IMR-90 (cell line): ENCODE measurements around the gene KAT6B. TPM values are rescaled to one million over a fixed set of nuclear protein-coding genes. Genes with fewer than 3 reads are reported as not detected.

ENCODE experiments used
- ATAC-seq: fragments of 200-7000 bp; cut with Tn5 transposase; 2 replicates; pipeline ENCODE4 v1.9.1; 2020; ENCODE audit warnings: low read depth, mild to moderate bottlenecking, moderate library complexity
- BruUV-seq: library from RNA; stranded (reverse); fragments of 400-500 nt; replicated peaks from 2 replicates; lab custom pipeline; 2021; lab: Mats Ljungman, UMichigan
- CTCF ChIA-PET: fragments of 300-600 bp; formaldehyde crosslinking; extraction: SDS; loops from one replicate; lab custom pipeline; 2021; ENCODE audit warnings: antibody characterized with exemption; lab: Yijun Ruan, JAX
- POLR2A ChIA-PET: fragments of 300-600 bp; sonication (Branson Sonifier 250); formaldehyde crosslinking; loops from one replicate; lab custom pipeline; 2022; ENCODE audit warnings: antibody characterized with exemption; ENCODE audit not compliant: unreplicated experiment; lab: Charles Lee
- DNase-seq: peaks from one replicate; pipeline ENCODE4 v3.0.0; 2013
- H2AFZ ChIP-seq: replicated peaks from 2 replicates; pipeline ENCODE3; 2013; ENCODE audit warnings: low read length, mild to moderate bottlenecking; ENCODE audit not compliant: poor library complexity
- H2AK5ac ChIP-seq: 2 replicates; pipeline ENCODE4 v1.6.1; 2013; ENCODE audit warnings: low read depth, low read length, inconsistent platforms
- H2AK9ac ChIP-seq: replicated peaks from 2 replicates; pipeline ENCODE3; 2013; ENCODE audit warnings: mild to moderate bottlenecking, low read depth, low read length, moderate library complexity; ENCODE audit not compliant: poor library complexity
- H2BK120ac ChIP-seq: 2 replicates; pipeline ENCODE4 v1.6.1; 2013; ENCODE audit warnings: low read depth, low read length, inconsistent platforms
- H2BK15ac ChIP-seq: 3 replicates; pipeline ENCODE4 v1.6.1; 2013; ENCODE audit warnings: low read depth, low read length, inconsistent platforms
- H2BK20ac ChIP-seq: 2 replicates; pipeline ENCODE4 v1.6.1; 2013; ENCODE audit warnings: low read depth, mild to moderate bottlenecking, inconsistent platforms, low read length, moderate library complexity
- H2BK5ac ChIP-seq: 2 replicates; pipeline ENCODE4 v1.6.1; 2013; ENCODE audit warnings: mild to moderate bottlenecking, low read depth, low read length, inconsistent platforms; ENCODE audit not compliant: poor library complexity, severe bottlenecking
- H3K14ac ChIP-seq: replicated peaks from 2 replicates; pipeline ENCODE4 v1.6.1; 2013; ENCODE audit warnings: low read depth, low read length, inconsistent platforms
- H3K18ac ChIP-seq: 2 replicates; pipeline ENCODE4 v1.6.1; 2013; ENCODE audit warnings: low read depth, low read length, control low read depth
- H3K23ac ChIP-seq: 2 replicates; pipeline ENCODE4 v1.6.1; 2013; ENCODE audit warnings: low read depth, low read length, inconsistent platforms
- H3K27ac ChIP-seq: 2 replicates; pipeline ENCODE4 v1.5.1; 2013; ENCODE audit warnings: mild to moderate bottlenecking, control low read depth, low read length; ENCODE audit not compliant: insufficient read depth
- H3K27me3 ChIP-seq: 2 replicates; pipeline ENCODE4 v1.6.1; 2013; ENCODE audit warnings: low read length; ENCODE audit not compliant: control insufficient read depth, insufficient read depth
- H3K36me3 ChIP-seq: 2 replicates; pipeline ENCODE4 v1.6.1; 2013; ENCODE audit warnings: low read length, mixed read lengths; ENCODE audit not compliant: control insufficient read depth, insufficient read depth
- H3K4ac ChIP-seq: 2 replicates; pipeline ENCODE4 v1.6.1; 2013; ENCODE audit warnings: low read depth, low read length, inconsistent platforms
- H3K4me1 ChIP-seq: 2 replicates; pipeline ENCODE4 v1.6.1; 2013; ENCODE audit warnings: low read length, mixed read lengths; ENCODE audit not compliant: control insufficient read depth, insufficient read depth
- H3K4me2 ChIP-seq: 2 replicates; pipeline ENCODE4 v1.6.1; 2013; ENCODE audit warnings: low read depth, mild to moderate bottlenecking, control low read depth, low read length, moderate library complexity
- H3K4me3 ChIP-seq: 2 replicates; pipeline ENCODE4 v1.5.1; 2013; ENCODE audit warnings: low read depth, mild to moderate bottlenecking, control low read depth, low read length, moderate library complexity; ENCODE audit not compliant: insufficient read depth
- H3K56ac ChIP-seq: 2 replicates; pipeline ENCODE4 v1.6.1; 2013; ENCODE audit warnings: low read length, inconsistent platforms; ENCODE audit not compliant: insufficient read depth; ENCODE audit errors: extremely low read depth
- H3K79me1 ChIP-seq, 2 experiments: 2 replicates each; pipeline ENCODE4 v1.6.1; 2013; ENCODE audit warnings: low read length in 2 of 2, inconsistent platforms in 1 of 2, low read depth in 1 of 2
- H3K9ac ChIP-seq: 2 replicates; pipeline ENCODE4 v1.6.1; 2013; ENCODE audit warnings: low read depth, low read length, control low read depth
- H3K9me1 ChIP-seq: 2 replicates; pipeline ENCODE4 v1.6.1; 2013; ENCODE audit warnings: low read length, inconsistent platforms; ENCODE audit not compliant: insufficient read depth
- H3K9me3 ChIP-seq: 2 replicates; pipeline ENCODE4 v1.6.1; 2013; ENCODE audit warnings: low read length; ENCODE audit not compliant: control insufficient read depth, insufficient read depth
- H4K20me1 ChIP-seq: 2 replicates; pipeline ENCODE4 v1.6.1; 2013; ENCODE audit warnings: low read length, inconsistent platforms; ENCODE audit not compliant: insufficient read depth
- H4K5ac ChIP-seq: 2 replicates; pipeline ENCODE4 v1.6.1; 2013; ENCODE audit warnings: mild to moderate bottlenecking, low read depth, low read length, control low read depth
- H4K8ac ChIP-seq, 2 experiments: 2 replicates each; pipeline ENCODE4 v1.6.1; 2013; ENCODE audit warnings: low read depth in 2 of 2, low read length in 2 of 2, control low read depth in 1 of 2, inconsistent platforms in 1 of 2
- H4K91ac ChIP-seq: 2 replicates; pipeline ENCODE4 v1.6.1; 2013; ENCODE audit warnings: low read depth, low read length, inconsistent platforms; ENCODE audit not compliant: insufficient read depth
- BHLHE40 ChIP-seq: fragments of 150-350 bp; IDR thresholded peaks from 2 replicates; pipeline ENCODE4 v1.6.1; 2016; ENCODE audit warnings: mild to moderate bottlenecking, low read depth, low read length
- NFE2L2 ChIP-seq: fragments of 150-350 bp; IDR thresholded peaks from 2 replicates; pipeline ENCODE4 v1.6.1; 2016; ENCODE audit warnings: low read depth, mild to moderate bottlenecking, low read length
- RAD21 ChIP-seq: IDR thresholded peaks from 2 replicates; pipeline ENCODE4 v1.6.1; 2012; ENCODE audit warnings: low read length, improper control_type of control experiment
- WGBS, 2 experiments: methylation state at CpG; one replicate each; pipeline versions ENCODE4 v1.1.5 to v1.1.7; 2013; ENCODE audit warnings: missing lambda C conversion rate in 2 of 2; ENCODE audit not compliant: insufficient read length in 1 of 2; ENCODE audit errors: extremely low coverage in 2 of 2; 5-methylcytosine and 5-hydroxymethylcytosine counted together
- dilution Hi-C: fragments of 300-500 bp; cut with HindIII; formaldehyde crosslinking; loops from one replicate; pipeline ENCODE4 v1.14.3; 2018; ENCODE audit warnings: low sequenced_read_pairs; ENCODE audit not compliant: unreplicated experiment
- in situ Hi-C: fragments of 300-500 bp; cut with MboI; formaldehyde crosslinking; loops from 3 replicates; pipeline ENCODE4 v1.14.3; 2019; ENCODE audit warnings: low sequenced_read_pairs, inconsistent platforms, mixed read lengths
- intact Hi-C: fragments of 100-400 bp; cut with micrococcal nuclease; formaldehyde crosslinking; loops from 2 replicates; pipeline ENCODE4 v1.10.0; 2022
- polyA plus RNA-seq, 3 experiments: library from polyadenylated mRNA; depleted of rRNA; stranded (reverse); fragments of >200 nt; gene quantifications; 2 replicates each; pipeline ENCODE4 v1.2.3, GENCODE V29; 2012; ENCODE audit warnings: low replicate concordance in 1 of 3
- total RNA-seq: library from RNA; depleted of rRNA; stranded (reverse); fragments of >200 nt; gene quantifications from 2 replicates; pipeline ENCODE4 v1.2.3, GENCODE V29; 2012
- TF ChIP-seq, protein P1 (sequence below): fragments of 150-350 bp; IDR thresholded peaks from 2 replicates; pipeline ENCODE4 v1.6.1; 2017; ENCODE audit warnings: mild to moderate bottlenecking, antibody characterized with exemption, low read length, low read depth

KAT6B gene
- total and polyA plus RNA-seq, 2 of the 4 experiments (the other 2 are of a cell fraction) = 8.8 to 28.1 TPM

DNA sequence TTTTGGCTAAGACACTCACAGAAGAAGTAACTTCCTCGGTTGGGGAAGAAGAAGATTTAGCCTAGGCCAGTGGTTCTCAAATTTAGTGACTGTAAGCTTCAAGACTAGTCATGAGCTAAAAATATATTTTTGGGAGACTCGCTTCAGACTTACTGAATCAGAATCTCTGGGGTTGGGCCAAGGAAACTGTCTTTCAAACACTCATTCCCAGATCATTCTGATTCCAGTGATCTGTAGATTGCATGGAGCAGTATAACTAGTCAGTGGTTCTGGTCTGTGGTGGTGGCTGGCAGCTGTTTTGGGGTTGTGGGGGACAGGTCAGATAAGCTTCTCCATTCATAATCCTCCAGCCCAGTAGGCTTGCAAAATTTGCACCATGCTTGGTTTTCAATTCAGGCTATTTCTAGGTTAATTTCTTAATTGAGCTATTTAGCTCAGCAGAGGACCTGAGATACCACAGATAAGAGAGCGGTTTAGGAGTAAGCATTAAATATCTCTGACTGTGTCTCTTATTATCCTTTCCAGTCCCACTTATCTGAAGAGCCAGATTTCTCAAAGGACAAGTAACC, 3.8 kb upstream of the KAT6B start:
- WGBS, 2 experiments = 0% methylated on average over 1 of the region's 3 CpGs; no CpG with 5 or more reads in 1 of the 2 experiments
- intact Hi-C loops = loop anchor here (10.0 kb wide), 2 partner anchors 202 to 412 kb away; partner anchors contain the start of gene COMTD1
- Histone ChIP-seq H3K18ac (no peak overlapping the region), H3K36me3 (no peaks in the 10 kb centered on the region), H3K27ac (no peak overlapping the region), H3K27me3 (no peaks in the 10 kb centered on the region), H4K8ac (peak overlapping the region in 1 of 2 experiments; percentile 41; a peak in 1 of 4 replicates), H2AK9ac (no peak overlapping the region), H3K79me1 (peaks cover 9 to 16% of the 10 kb centered on the region in 2 experiments), H4K91ac (no peak overlapping the region), H2BK15ac (no peak overlapping the region), H3K4ac (no peak overlapping the region; the same call in 1 of the 2 replicates), H4K20me1 (peaks cover 7% of the 10 kb centered on the region), H3K9me3 (no peaks in the 10 kb centered on the region), H3K4me1 (peaks cover 16% of the 10 kb centered on the region), H2AFZ (no peak overlapping the region), H4K5ac (no peak overlapping the region), H3K9ac (no peak overlapping the region), H3K4me2 (peak overlapping the region; percentile 19; the same call in 1 of the 2 replicates), H3K14ac (peak overlapping the region; percentile 62; the same call in 1 of the 2 replicates), H2BK20ac (peak overlapping the region; percentile 38; the same call in 1 of the 2 replicates), H3K23ac (0 out of 2 replicates have a peak overlapping the region, but pooled peaks have one; percentile 50), H3K56ac (no peak overlapping the region), H3K9me1 (peaks cover 19% of the 10 kb centered on the region), H2BK5ac (peak overlapping the region; percentile 27), H2BK120ac (peak overlapping the region; percentile 69), H2AK5ac (no peak overlapping the region), H3K4me3 (no peak overlapping the region)
- ChIA-PET POLR2A (interaction anchor here (0.6 kb wide), 1 partner anchor 581 kb away, joined by 3 read pairs; no protein-coding TSS in a partner anchor), CTCF (interaction anchor here (0.6 kb wide), 1 partner anchor 28 kb away, joined by 3 read pairs; no protein-coding TSS in a partner anchor)
- in situ Hi-C loops = no loop called here
- ATAC-seq = no peak
- TF ChIP-seq RAD21 (no peak), NFE2L2 (no peak), BHLHE40 (no peak)
- TF ChIP-seq, protein P1, sequence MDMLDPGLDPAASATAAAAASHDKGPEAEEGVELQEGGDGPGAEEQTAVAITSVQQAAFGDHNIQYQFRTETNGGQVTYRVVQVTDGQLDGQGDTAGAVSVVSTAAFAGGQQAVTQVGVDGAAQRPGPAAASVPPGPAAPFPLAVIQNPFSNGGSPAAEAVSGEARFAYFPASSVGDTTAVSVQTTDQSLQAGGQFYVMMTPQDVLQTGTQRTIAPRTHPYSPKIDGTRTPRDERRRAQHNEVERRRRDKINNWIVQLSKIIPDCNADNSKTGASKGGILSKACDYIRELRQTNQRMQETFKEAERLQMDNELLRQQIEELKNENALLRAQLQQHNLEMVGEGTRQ = no peak
- DNase-seq = peak; percentile 83
- dilution Hi-C loops = no loop called here
- BruUV-seq = no TSS peak
